ENCODE measurements around the gene MTRR.

Gene MTRR

GRCh38 chr5:7878381-7878873, 9.5 kb downstream of the MTRR start:
- no peak for ATAC-seq
- TF ChIP-seq ZC3H10 (CRISPR knock-in tag; IDR thresholded peaks at IDR 0.05) = no peak
- no peak for TF ChIP-seq ZNF8 (CRISPR knock-in tag; IDR thresholded peaks at IDR 0.05)
- no peak for TF ChIP-seq ESRRG (CRISPR knock-in tag; IDR thresholded peaks at IDR 0.05)
- no peak for TF ChIP-seq PPARA (CRISPR knock-in tag; IDR thresholded peaks at IDR 0.05; ENCODE audit: borderline replicate concordance)
- no peak for TF ChIP-seq TCF4 (CRISPR knock-in tag; IDR thresholded peaks at IDR 0.05; ENCODE audit: borderline replicate concordance)
- TF ChIP-seq ARNTL (CRISPR knock-in tag; IDR thresholded peaks at IDR 0.05; ENCODE audit: borderline replicate concordance, low read depth) = no peak
- no peak for TF ChIP-seq ISL1 (CRISPR knock-in tag; IDR thresholded peaks at IDR 0.05)
- TF ChIP-seq ZNF70 (CRISPR knock-in tag; IDR thresholded peaks at IDR 0.05) = no peak
- TF ChIP-seq OSR1 (CRISPR knock-in tag; IDR thresholded peaks at IDR 0.05) = no peak

- TF ChIP-seq ZNF565 (CRISPR knock-in tag; conservative IDR thresholded peaks at IDR 0.05; ENCODE audit: low read depth) (no peak), TSHZ2 (CRISPR knock-in tag; IDR thresholded peaks at IDR 0.05) (no peak), CSDC2 (CRISPR knock-in tag; IDR thresholded peaks at IDR 0.05) (no peak), TCF4 (CRISPR knock-in tag; IDR thresholded peaks at IDR 0.05; ENCODE audit: borderline replicate concordance) (no peak), ZC3H10 (CRISPR knock-in tag; IDR thresholded peaks at IDR 0.05) (no peak), POU6F1 (CRISPR knock-in tag; IDR thresholded peaks at IDR 0.05; ENCODE audit: borderline replicate concordance, low read depth) (no peak), CREB5 (CRISPR knock-in tag; IDR thresholded peaks at IDR 0.05; ENCODE audit: low read depth) (no peak), GLIS3 (CRISPR knock-in tag; IDR thresholded peaks at IDR 0.05) (no peak), ZFP3 (CRISPR knock-in tag; IDR thresholded peaks at IDR 0.05) (no peak), ZNF70 (CRISPR knock-in tag; IDR thresholded peaks at IDR 0.05) (no peak), CSRNP3 (CRISPR knock-in tag; IDR thresholded peaks at IDR 0.05) (no peak), TOX (CRISPR knock-in tag; IDR thresholded peaks at IDR 0.05; ENCODE audit: borderline replicate concordance) (no peak), PATZ1 (CRISPR knock-in tag; IDR thresholded peaks at IDR 0.05; ENCODE audit: borderline replicate concordance) (no peak), ESRRG (CRISPR knock-in tag; IDR thresholded peaks at IDR 0.05) (no peak), SNAI2 (CRISPR knock-in tag; IDR thresholded peaks at IDR 0.05) (no peak), BACH2 (CRISPR knock-in tag; IDR thresholded peaks at IDR 0.05; ENCODE audit: borderline replicate concordance) (no peak), ZFP30 (CRISPR knock-in tag; IDR thresholded peaks at IDR 0.05) (no peak), OSR1 (CRISPR knock-in tag; IDR thresholded peaks at IDR 0.05) (no peak)
- no peak for ATAC-seq
These were observed 12.1 kb downstream of the MTRR start for GRCh38 chr5:7881091-7881490.

- no peak for ATAC-seq
- TF ChIP-seq ZC3H10 (CRISPR knock-in tag; IDR thresholded peaks at IDR 0.05) (no peak), ZNF8 (CRISPR knock-in tag; IDR thresholded peaks at IDR 0.05) (no peak), PPARA (CRISPR knock-in tag; IDR thresholded peaks at IDR 0.05; ENCODE audit: borderline replicate concordance) (no peak), RARB (CRISPR knock-in tag; IDR thresholded peaks at IDR 0.05) (no peak), OSR1 (CRISPR knock-in tag; IDR thresholded peaks at IDR 0.05) (no peak), ZNF70 (CRISPR knock-in tag; IDR thresholded peaks at IDR 0.05) (no peak), ISL1 (CRISPR knock-in tag; IDR thresholded peaks at IDR 0.05) (no peak), SNAI2 (CRISPR knock-in tag; IDR thresholded peaks at IDR 0.05) (no peak), ESRRG (CRISPR knock-in tag; IDR thresholded peaks at IDR 0.05) (no peak), TSHZ2 (CRISPR knock-in tag; IDR thresholded peaks at IDR 0.05) (no peak), ARNTL (CRISPR knock-in tag; IDR thresholded peaks at IDR 0.05; ENCODE audit: borderline replicate concordance, low read depth) (no peak), POU6F1 (CRISPR knock-in tag; IDR thresholded peaks at IDR 0.05; ENCODE audit: borderline replicate concordance, low read depth) (no peak), ZFP3 (CRISPR knock-in tag; IDR thresholded peaks at IDR 0.05) (no peak), GLIS3 (CRISPR knock-in tag; IDR thresholded peaks at IDR 0.05) (no peak), ZNF565 (CRISPR knock-in tag; conservative IDR thresholded peaks at IDR 0.05; ENCODE audit: low read depth) (no peak)
These were observed 12.9 kb downstream of the MTRR start for GRCh38 chr5:7881816-7882215.

Measured in SK-N-SH treated with all-trans-retinoic acid at 6 μM for 48 hours (cell line).